Effector memory CD8-positive, alpha-beta T cell (primary cell): Measurements from ENCODE around the gene LYZL1.
"Not testable (repeated sequence)": the region's sequence is repeated elsewhere in the genome, so short reads cannot be mapped to it uniquely, and the experiment has no call there.

Experiments used
- ATAC-seq: fragments of 150-1000 bp; cut with Tn5 transposase; replicated peaks from 2 replicates; pipeline ENCODE4 v1.10.0; 2021; ENCODE audit warnings: mild to moderate bottlenecking, moderate library complexity
- DNase-seq, 3 experiments: peaks; one replicate each; pipeline ENCODE4 v3.0.0; 2021
- H3K27ac Mint-ChIP-seq, 2 donors: one replicate each; pipeline ENCODE4 v1.8.0; 2022; ENCODE audit warnings: mild to moderate bottlenecking in 2 of 2, mixed read lengths in 2 of 2, moderate library complexity in 2 of 2
- H3K27me3 Mint-ChIP-seq, 2 donors: one replicate each; pipeline ENCODE4 v1.8.0; 2022; ENCODE audit warnings: mixed read lengths in 2 of 2
- H3K36me3 Mint-ChIP-seq: one replicate; pipeline ENCODE4 v1.8.0; 2022; ENCODE audit warnings: mild to moderate bottlenecking, moderate library complexity, mixed read lengths; ENCODE audit not compliant: insufficient read depth
- H3K4me1 Mint-ChIP-seq, 2 donors: one replicate each; pipeline ENCODE4 v1.8.0; 2022; ENCODE audit warnings: low read depth in 2 of 2, mixed read lengths in 2 of 2
- H3K4me3 Mint-ChIP-seq, 2 donors: one replicate each; pipeline ENCODE4 v1.8.0; 2022; ENCODE audit warnings: mild to moderate bottlenecking in 2 of 2, mixed read lengths in 2 of 2, moderate library complexity in 2 of 2
- H3K9me3 Mint-ChIP-seq, 2 donors: one replicate each; pipeline ENCODE4 v1.8.0; 2022; ENCODE audit warnings: mixed read lengths in 2 of 2

LYZL1 gene

GRCh38 chr10:29332061-29332760, 43.3 kb downstream of the LYZL1 start:
- H3K4me1 Mint-ChIP-seq, result no peaks in the 10 kb centered on the region
- H3K9me3 Mint-ChIP-seq, result no peaks in the 10 kb centered on the region
- H3K27me3 Mint-ChIP-seq, result peaks cover 49 to 62% of the 10 kb centered on the region in 2 donors
- peaks cover 4% of the 10 kb centered on the region for H3K36me3 Mint-ChIP-seq
- no peak for DNase-seq
- no peak overlapping the region for H3K27ac Mint-ChIP-seq
- no peak for ATAC-seq
- no peak overlapping the region for H3K4me3 Mint-ChIP-seq

- DNase-seq (no peak), ATAC-seq (no peak)
- Mint-ChIP-seq H3K4me3 (no peak overlapping the region), H3K27me3 (peaks cover 49 to 62% of the 10 kb centered on the region in 2 donors), H3K36me3 (peaks cover 4% of the 10 kb centered on the region), H3K9me3 (no peaks in the 10 kb centered on the region), H3K27ac (no peak overlapping the region), H3K4me1 (no peaks in the 10 kb centered on the region)
Measured at GRCh38 chr10:29332761-29333148, 43.9 kb downstream of the LYZL1 start.

GRCh38 chr10:29337526-29337925, 48.7 kb downstream of the LYZL1 start:
- not testable (repeated sequence) for H3K27ac Mint-ChIP-seq, H3K36me3 Mint-ChIP-seq, DNase-seq, H3K9me3 Mint-ChIP-seq, ATAC-seq, H3K4me3 Mint-ChIP-seq, H3K4me1 Mint-ChIP-seq
- H3K27me3 Mint-ChIP-seq, result peaks cover 32 to 45% of the 10 kb centered on the region in 2 donors

- DNase-seq, result no peak
- Mint-ChIP-seq H3K4me1 (no peaks in the 10 kb centered on the region), H3K36me3 (no peaks in the 10 kb centered on the region), H3K4me3 (no peak overlapping the region), H3K9me3 (peaks cover 0 to 2% of the 10 kb centered on the region in 2 donors), H3K27ac (no peak overlapping the region), H3K27me3 (peaks cover 25 to 44% of the 10 kb centered on the region in 2 donors)
- no peak for ATAC-seq
Measured at GRCh38 chr10:29343607-29344038, 54.8 kb downstream of the LYZL1 start.

GRCh38 chr10:29344073-29344820, 55.4 kb downstream of the LYZL1 start:
- no peaks in the 10 kb centered on the region for H3K36me3 Mint-ChIP-seq
- H3K4me1 Mint-ChIP-seq, result no peaks in the 10 kb centered on the region
- no peak overlapping the region for H3K27ac Mint-ChIP-seq
- H3K27me3 Mint-ChIP-seq, result peaks cover 25 to 48% of the 10 kb centered on the region in 2 donors
- DNase-seq (no peak), ATAC-seq (no peak)
- H3K4me3 Mint-ChIP-seq, result no peak overlapping the region
- H3K9me3 Mint-ChIP-seq, result peaks cover 0 to 2% of the 10 kb centered on the region in 2 donors

- H3K9me3 Mint-ChIP-seq, result peaks cover 0 to 2% of the 10 kb centered on the region in 2 donors
- peaks cover 32 to 50% of the 10 kb centered on the region in 2 donors for H3K27me3 Mint-ChIP-seq
- ATAC-seq (no peak), DNase-seq (no peak)
- no peak overlapping the region for H3K27ac Mint-ChIP-seq
- no peaks in the 10 kb centered on the region for H3K36me3 Mint-ChIP-seq
- H3K4me1 Mint-ChIP-seq, result no peaks in the 10 kb centered on the region
- no peak overlapping the region for H3K4me3 Mint-ChIP-seq
Measured at GRCh38 chr10:29345144-29345909, 56.5 kb downstream of the LYZL1 start.

GRCh38 chr10:29345910-29346209, 57.0 kb downstream of the LYZL1 start:
- H3K9me3 Mint-ChIP-seq, result peaks cover 0 to 2% of the 10 kb centered on the region in 2 donors
- H3K4me1 Mint-ChIP-seq, result no peaks in the 10 kb centered on the region
- H3K27ac Mint-ChIP-seq, result no peak overlapping the region
- peaks cover 32 to 48% of the 10 kb centered on the region in 2 donors for H3K27me3 Mint-ChIP-seq
- H3K4me3 Mint-ChIP-seq, result no peak overlapping the region
- H3K36me3 Mint-ChIP-seq, result no peaks in the 10 kb centered on the region
- DNase-seq (no peak), ATAC-seq (no peak)

- peaks cover 0 to 2% of the 10 kb centered on the region in 2 donors for H3K9me3 Mint-ChIP-seq
- H3K36me3 Mint-ChIP-seq, result no peaks in the 10 kb centered on the region
- H3K4me1 Mint-ChIP-seq, result no peaks in the 10 kb centered on the region
- no peak for ATAC-seq
- no peak overlapping the region for H3K27ac Mint-ChIP-seq
- DNase-seq, result no peak
- peaks cover 32 to 48% of the 10 kb centered on the region in 2 donors for H3K27me3 Mint-ChIP-seq
- no peak overlapping the region for H3K4me3 Mint-ChIP-seq
Measured at GRCh38 chr10:29346296-29347001, 57.6 kb downstream of the LYZL1 start.

GRCh38 chr10:29348836-29349235, 60.0 kb downstream of the LYZL1 start:
- H3K4me3 Mint-ChIP-seq, result no peak overlapping the region
- H3K4me1 Mint-ChIP-seq, result no peaks in the 10 kb centered on the region
- ATAC-seq (no peak), DNase-seq (no peak)
- H3K27ac Mint-ChIP-seq, result no peak overlapping the region
- no peaks in the 10 kb centered on the region for H3K36me3 Mint-ChIP-seq
- H3K9me3 Mint-ChIP-seq, result no peaks in the 10 kb centered on the region
- H3K27me3 Mint-ChIP-seq, result peaks cover 20 to 31% of the 10 kb centered on the region in 2 donors

GRCh38 chr10:29353305-29353704, 64.4 kb downstream of the LYZL1 start:
- ATAC-seq, result no peak
- Mint-ChIP-seq H3K36me3 (no peaks in the 10 kb centered on the region), H3K27me3 (peaks cover 13 to 15% of the 10 kb centered on the region in 2 donors)

GRCh38 chr10:29353887-29354561, 65.2 kb downstream of the LYZL1 start:
- ATAC-seq, result no peak
- Mint-ChIP-seq H3K27ac (no peak overlapping the region), H3K4me1 (no peaks in the 10 kb centered on the region), H3K27me3 (peaks cover 11 to 13% of the 10 kb centered on the region in 2 donors), H3K9me3 (no peaks in the 10 kb centered on the region), H3K36me3 (no peaks in the 10 kb centered on the region), H3K4me3 (no peak overlapping the region)
- no peak for DNase-seq

More at GRCh38 chr10:29353305-29353704, 64.4 kb downstream of the LYZL1 start:
- H3K27ac Mint-ChIP-seq, result no peak overlapping the region
- H3K4me1 Mint-ChIP-seq, result no peaks in the 10 kb centered on the region
- H3K4me3 Mint-ChIP-seq, result no peak overlapping the region
- H3K9me3 Mint-ChIP-seq, result no peaks in the 10 kb centered on the region
- no peak for DNase-seq

- no peaks in the 10 kb centered on the region for H3K36me3 Mint-ChIP-seq
- H3K27me3 Mint-ChIP-seq, result peaks cover 0 to 6% of the 10 kb centered on the region in 2 donors
- H3K27ac Mint-ChIP-seq, result no peak overlapping the region
- no peak for DNase-seq
- H3K4me3 Mint-ChIP-seq, result no peak overlapping the region
- no peaks in the 10 kb centered on the region for H3K4me1 Mint-ChIP-seq
- no peaks in the 10 kb centered on the region for H3K9me3 Mint-ChIP-seq
- ATAC-seq, result no peak
Measured at GRCh38 chr10:29355411-29355991, 66.6 kb downstream of the LYZL1 start.
